Caki2 (cell line): ENCODE results near the gene SPTBN5. TPM values are rescaled to one million over a fixed set of nuclear protein-coding genes. Genes with fewer than 3 reads are reported as not detected.
A peak's percentile ranks its signal among the peaks of the same experiment; 100 is the strongest.

Experiments
- DNase-seq: peaks from one replicate; pipeline ENCODE4 v3.0.0-alpha.2; 2015; ENCODE audit warnings: low read depth
- in situ Hi-C: cut with HindIII; loops from 2 replicates; pipeline ENCODE4 v1.10.0; 2016; ENCODE audit warnings: low sequenced_read_pairs, low pct_unique_long_range_greater_than_20kb, mixed read lengths
- total RNA-seq: library from RNA; depleted of rRNA; stranded (reverse); fragments of >200 nt; shearing (Covaris generic); gene quantifications from 2 replicates; pipeline ENCODE4 v1.2.3, GENCODE V29; 2014; ENCODE audit warnings: low replicate concordance

The SPTBN5 gene
- total RNA-seq, 1 experiment from 2014 or later = not detected

DNA sequence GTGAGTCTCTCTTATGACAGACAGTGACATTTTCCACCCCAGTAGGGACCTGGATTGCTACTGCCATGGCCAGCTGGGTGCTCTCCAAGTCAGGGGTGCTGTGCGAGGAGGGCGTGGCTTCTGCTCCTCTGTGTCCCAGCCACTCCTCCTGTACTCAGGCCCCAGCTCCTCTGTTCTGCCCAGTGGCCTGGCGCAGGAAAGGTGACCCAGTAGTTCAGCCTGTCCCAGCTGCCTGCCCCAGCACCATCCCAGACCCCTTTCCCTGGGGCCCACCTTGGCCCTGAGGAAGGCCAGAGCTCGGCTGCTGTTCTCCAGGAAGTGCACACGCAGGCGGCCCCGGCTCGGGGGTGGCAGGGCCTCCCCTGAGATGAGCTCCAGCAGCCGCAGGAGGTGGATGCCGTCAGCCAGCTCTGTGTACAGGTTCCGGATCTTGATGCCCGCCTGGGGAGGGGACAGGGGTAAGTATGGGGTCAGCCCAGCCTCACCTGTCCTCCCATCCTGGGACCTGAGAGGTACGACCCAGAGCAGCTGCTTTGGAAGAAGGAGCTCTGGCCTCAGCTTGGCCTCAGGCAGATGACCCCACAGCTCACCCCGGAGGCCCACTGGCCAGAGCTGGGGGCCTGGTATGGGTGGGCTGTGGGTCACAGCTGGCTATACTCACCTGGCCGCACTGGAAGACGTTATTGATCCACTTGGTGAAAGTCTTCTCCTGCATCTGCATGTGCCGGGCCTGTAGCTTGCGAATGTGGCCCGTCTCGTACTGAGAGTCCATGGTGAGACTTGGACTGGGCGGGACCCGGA, 1.0 kb downstream of the SPTBN5 start:
- in situ Hi-C loops = no loop called here
- DNase-seq = peak; percentile 7

DNA sequence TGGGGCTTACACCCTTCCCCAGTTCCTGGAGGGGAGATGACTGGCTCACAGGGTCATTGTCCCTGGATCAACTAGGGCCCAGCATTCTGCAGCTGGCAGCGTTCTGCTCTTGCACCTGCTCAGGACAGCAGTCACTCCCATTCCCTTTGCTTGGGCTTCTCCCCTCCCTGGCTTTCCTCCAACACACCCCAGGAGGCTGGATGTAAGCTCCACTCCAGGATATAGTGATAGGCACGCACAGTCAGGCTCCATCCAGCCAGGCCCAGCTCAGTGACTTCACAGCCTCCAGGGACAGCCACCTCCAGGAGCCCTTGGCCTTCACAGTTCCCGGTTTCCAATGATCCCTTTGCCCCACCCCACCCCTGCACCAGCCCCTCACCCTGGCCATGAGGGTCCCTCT, 1.9 kb downstream of the SPTBN5 start:
- in situ Hi-C loops = no loop called here
- no peak for DNase-seq

DNA sequence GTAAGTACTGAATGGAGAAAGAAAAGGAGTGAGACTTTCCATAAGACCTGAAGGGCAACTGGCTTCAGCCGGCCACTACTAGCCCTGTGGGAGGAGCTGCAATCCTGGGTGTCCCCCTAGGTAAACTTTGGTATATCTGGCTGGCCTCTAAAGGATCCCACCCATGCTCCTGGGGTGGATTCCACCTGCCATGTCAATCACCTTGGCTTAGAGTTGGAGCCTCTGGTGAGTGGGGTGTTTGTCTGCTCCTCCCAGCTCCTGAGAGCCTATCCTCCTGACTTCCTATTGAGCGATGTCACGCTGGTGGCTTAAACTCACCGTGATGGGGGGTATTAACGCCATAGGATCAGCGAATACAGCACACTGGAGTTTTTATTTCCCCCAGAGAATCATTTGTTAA, 2.6 kb downstream of the SPTBN5 start:
- DNase-seq = no peak
- in situ Hi-C loops = no loop called here

DNA sequence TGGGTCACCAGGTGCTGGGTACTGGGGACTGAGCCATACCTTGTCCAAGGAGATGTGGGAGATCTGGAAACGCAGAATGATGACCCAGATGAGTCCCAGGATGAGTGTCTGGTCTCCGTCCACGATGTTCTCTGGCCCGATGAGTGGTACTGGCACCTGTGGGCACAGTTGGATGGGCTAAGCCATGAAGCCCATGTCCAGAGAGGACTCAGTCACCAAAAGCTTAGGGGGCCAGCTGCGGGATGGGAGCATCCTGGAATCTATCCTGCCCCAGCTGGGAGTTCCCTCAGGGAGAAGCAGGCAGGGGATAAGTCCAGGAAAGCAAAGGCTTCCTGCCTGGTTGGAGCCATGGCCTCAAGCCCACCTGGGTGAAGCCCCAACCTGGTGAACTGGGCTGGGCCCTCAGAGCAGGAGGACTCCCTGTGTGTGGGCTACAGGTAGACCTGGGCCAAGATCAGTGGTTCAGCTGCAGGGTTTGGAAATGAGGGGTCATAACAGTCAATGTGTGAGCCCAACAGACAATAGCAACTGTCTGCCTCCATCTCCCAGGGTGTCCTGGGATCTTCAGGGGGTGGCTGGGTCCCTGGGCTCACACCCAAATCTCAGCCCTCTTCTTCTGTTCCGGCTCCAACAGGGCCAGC, 3.7 kb downstream of the SPTBN5 start:
- DNase-seq = no peak
- in situ Hi-C loops = no loop called here

DNA sequence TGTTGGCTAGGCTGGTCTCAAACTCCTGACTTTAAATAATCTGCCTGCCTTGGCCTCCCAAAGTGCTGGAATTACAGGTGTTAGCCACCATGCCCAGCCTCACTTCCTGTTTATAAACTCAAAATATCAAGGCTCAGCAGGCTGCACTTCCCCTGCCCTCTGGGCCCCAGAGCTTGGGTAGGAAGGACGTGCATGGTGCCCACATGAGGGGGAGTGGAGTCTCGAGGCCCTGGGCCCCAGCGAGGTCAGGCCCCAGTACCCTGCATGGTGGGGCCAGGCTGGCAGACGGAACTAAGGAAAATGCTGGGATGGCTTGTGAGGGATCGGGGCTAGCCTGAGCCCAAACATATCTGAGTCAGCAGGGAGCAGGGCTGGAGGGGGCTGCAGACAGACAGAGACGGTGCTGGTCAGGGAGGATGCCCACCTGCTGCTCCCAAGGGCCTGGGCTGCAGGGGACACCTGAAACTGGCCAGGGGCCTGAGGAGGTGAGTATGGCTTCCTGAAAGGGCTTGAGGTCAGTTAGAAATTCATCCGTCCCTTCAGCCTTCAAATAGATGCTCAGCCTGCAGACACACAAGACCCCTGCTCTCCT, 5.1 kb downstream of the SPTBN5 start:
- DNase-seq = no peak
- in situ Hi-C loops = no loop called here

DNA sequence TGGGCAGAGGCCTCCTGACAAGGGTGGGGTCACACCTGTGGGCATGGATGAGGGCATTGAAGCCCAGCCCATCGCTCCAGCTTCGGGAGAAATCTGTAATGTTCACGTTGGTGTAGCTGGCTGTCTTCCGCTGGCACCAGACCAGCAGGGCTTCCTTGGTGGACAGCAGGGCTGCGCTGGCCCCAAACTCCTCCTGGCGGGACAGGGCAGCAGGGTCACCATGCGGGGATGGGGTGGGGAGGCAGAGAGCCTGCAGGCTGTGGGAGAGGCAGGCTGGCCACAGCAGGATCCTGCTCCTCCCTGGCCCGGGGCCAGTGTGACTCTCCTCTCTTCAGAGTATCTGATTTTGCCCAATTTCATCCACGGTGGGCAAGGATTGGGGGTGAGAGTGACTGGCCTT, 6.0 kb downstream of the SPTBN5 start:
- in situ Hi-C loops = no loop called here
- DNase-seq = no peak

DNA sequence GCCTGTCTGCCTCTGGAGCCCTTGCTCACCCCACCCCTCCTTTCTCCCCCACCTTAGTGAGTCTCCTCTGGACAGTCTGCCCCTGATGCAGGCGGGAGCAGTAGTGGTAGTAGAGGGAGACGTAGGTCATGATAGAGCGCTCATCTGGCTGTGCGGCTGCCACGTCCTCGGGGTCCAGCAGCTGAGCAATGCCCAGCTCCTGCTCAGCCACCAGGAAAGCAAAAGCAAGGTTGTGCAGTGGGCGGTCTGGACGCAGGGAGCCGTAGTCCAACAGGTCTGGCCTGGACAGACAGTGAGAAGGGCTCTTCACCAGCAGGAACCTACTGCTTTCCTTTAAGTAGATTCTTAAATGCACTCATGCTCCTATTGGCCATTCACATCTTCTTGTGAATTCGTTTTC, 6.7 kb downstream of the SPTBN5 start:
- in situ Hi-C loops = no loop called here
- DNase-seq = no peak

DNA sequence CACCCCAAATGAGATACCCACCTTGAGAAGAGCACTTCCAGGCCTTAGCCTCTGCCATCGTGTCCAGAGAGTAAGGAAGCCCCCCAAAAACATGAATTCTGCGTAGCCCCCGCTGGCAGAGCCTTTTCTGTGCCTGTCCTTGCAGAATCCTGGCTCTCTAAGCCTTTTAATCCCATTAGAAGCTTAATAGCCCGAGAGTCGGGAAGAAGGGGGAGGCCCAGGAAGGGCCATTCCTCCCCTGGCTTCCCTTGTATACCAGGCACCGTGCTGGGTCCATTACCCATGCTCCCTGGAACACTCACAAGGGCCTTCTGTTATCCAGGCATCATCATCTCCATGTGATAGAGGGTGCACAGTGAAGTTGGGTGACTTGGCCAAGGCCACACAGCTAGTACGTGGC, 7.1 kb downstream of the SPTBN5 start:
- in situ Hi-C loops = no loop called here
- DNase-seq = no peak

DNA sequence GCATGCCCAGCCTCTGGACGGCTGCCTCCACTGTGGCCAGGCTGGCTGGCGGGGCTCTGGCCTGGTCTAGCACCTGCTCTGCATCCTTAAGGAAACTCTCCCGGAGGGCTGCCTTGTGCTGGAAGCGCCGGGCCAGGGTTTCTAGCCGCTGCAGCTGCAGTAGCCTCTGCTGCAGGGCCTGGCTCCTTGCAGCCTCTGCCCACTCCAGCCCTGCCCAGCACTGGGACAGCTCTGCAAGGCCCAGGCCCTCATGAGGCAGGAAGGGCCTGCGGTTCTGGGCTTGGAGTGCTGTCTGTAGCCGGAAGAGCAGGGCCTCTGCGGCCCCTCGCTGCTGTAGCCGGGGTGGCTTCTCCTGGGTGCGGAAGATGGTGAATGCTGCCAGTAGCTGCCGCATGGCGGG, 8.0 kb downstream of the SPTBN5 start:
- in situ Hi-C loops = no loop called here
- no peak for DNase-seq

DNA sequence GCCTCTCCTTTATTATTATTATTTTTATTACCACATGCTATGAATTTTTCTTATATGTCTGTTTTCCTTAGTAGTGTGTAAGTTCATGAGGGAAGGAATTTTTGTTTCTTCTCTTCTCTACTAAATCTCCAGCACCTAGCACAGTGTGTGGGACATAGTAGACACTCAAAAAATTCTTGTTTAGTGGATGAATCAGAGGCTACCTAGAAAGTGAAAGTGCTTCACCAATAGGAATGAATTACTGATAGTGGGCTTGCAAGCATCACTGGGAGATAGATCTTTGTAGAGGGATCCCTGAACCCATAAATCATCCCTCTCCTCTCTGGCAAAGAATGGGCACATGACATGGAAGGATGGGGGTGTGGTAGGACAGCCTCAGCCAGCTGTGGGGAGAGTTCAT, 8.5 kb downstream of the SPTBN5 start:
- in situ Hi-C loops = no loop called here
- no peak for DNase-seq

DNA sequence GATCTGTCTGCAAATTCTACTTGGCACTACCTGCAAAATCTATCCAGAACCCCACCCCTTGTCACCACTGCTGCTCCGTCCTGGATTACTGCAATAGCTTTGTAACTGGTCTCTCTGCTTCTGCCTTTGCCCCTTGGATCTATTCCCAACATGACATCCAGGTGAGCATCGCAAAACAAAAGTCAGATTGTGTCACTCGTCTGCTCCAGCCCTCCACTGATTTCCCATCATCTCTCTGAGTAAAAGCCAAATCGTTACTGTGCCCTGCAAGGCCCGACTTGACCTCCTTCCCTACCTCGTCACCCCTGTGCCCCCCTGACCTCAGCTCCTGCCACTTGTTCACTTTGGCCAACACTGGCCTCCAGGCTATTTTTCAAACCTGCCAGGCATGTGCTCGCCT, 9.4 kb downstream of the SPTBN5 start:
- in situ Hi-C loops = no loop called here
- no peak for DNase-seq

DNA sequence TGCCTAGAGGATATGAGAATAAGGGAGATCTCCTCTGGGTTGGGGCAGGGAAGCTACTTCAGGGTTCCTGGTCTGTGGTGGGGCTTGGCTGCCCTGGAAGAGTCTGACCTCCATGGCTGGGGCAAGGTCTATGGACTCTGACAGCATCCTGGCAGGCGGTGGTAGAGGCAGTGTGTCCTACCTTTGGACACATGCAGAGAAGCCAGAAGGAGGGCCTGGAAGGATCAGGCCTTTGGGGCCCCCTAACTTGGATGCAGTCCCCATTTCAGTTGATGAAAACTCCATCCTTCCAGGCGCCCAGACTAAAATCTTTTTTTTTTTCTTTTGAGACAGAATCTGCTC, 10.4 kb downstream of the SPTBN5 start:
- no peak for DNase-seq
- in situ Hi-C loops = no loop called here

DNA sequence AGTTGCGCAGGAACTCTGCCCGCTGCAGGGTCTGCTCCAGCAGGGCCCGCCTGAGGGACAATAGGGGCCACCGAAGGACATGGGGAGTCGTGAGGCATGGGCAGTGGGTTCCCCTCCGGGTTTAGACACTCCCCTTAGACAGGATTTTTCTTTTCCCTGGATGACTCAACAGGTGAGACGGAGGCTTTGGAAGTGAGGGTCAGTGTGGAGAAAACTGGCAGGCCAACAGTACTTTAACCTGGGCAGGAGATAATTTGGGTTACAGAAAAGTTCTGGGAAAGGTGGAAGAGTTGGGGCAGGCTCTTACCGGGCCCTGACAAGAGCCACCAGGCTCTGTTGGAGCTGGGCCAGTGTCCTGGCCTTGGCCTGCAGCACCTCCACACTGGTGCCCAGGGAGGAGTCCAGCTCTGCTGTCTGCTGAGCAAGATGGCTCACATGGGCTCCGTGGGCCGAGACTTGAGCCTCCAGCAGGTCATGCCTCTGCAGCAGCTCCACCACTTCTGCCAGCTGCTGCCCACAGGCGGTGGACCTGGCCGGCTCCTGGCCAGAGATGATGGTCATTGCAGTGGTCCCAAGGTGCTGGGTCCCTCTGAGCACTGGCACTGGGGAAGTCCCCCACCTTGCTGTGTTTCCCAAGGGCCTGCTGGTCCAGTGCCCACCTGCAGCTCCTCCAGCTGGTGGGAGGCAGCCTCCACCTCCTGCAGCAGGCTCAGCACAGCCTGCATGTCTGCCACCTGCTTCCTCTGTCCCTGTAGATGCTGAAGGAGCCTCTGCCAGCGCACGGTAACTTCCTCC, 11.0 kb downstream of the SPTBN5 start:
- no peak for DNase-seq

DNA sequence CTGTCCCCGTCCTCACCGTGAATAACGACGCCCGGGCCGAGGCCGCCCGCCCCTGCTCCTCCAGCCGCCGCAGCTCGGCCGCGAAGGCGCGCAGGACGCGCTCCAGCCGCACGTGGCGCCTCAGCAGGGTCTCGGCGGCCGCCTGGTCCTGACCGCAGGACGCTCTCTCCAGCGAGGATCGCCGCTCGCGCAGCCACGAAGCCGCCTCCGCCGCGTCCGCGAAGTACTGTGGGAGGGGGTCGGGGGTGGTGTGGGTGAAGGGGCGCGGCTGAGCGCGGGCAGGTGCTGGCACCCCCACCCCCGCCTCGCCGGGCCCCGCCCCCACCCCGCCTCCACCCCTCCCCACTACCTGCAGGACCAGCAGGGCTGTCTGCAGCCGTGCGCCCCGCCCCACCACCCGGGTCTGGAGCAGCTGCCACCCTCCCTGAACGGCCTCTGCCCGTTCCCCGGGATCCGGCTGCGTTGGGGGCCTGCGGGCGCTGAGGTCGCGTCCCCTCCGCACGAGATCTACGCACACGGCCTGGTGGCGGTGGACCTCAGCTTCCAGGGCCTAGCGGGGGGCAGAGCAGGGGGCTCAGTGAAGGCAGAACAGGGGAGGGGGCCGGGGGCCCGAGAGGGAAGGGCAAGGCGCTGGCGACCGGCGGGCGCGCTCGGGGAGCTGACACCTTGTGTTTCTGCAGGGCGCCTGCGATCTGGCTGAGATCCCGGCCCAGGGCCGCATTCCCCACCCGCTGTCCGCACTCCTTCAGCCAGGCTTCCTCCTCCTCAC, 11.7 kb downstream of the SPTBN5 start:
- DNase-seq = no peak
- in situ Hi-C loops = no loop called here

More for the DNA sequence above, 11.0 kb downstream of the SPTBN5 start:
- in situ Hi-C loops = no loop called here

DNA sequence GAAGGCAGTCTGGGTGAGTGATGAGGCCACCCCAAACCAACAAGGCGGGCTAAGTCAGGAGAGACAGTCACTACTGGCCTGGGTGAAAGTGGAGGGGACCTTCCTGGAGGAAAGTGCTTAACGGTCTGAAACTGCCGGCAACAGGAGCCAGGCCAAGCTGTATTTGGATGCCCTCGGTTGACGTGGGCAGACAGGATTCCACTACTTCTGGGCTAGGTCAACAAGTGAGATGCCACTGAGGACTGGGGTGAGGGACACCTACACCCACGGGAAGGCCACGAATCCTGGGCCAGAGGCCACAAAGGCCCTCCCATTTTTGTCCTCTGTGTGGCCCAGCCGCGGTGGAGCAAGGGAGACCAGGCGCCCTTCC, 12.3 kb downstream of the SPTBN5 start:
- in situ Hi-C loops = no loop called here
- no peak for DNase-seq

DNA sequence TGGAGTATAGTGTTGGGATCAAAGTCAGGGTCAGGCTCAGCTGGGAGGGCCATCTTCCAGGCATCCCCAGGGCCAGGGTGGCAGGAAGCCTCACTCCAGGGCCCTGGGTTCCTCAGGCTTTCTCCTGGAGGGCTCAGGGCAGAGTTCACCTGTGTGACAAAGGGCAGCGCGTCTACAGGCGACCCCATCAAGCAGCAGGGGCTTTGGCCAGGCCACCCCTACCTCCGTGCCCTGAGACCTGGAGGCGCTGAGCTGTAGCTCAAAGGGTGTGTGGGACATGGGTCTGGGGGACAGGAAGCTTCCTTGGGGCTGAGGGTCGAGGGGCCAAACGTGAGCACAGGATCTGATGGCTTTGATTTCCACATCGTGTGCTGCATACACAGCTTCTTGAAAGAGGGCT, 12.8 kb downstream of the SPTBN5 start:
- in situ Hi-C loops = no loop called here
- no peak for DNase-seq

DNA sequence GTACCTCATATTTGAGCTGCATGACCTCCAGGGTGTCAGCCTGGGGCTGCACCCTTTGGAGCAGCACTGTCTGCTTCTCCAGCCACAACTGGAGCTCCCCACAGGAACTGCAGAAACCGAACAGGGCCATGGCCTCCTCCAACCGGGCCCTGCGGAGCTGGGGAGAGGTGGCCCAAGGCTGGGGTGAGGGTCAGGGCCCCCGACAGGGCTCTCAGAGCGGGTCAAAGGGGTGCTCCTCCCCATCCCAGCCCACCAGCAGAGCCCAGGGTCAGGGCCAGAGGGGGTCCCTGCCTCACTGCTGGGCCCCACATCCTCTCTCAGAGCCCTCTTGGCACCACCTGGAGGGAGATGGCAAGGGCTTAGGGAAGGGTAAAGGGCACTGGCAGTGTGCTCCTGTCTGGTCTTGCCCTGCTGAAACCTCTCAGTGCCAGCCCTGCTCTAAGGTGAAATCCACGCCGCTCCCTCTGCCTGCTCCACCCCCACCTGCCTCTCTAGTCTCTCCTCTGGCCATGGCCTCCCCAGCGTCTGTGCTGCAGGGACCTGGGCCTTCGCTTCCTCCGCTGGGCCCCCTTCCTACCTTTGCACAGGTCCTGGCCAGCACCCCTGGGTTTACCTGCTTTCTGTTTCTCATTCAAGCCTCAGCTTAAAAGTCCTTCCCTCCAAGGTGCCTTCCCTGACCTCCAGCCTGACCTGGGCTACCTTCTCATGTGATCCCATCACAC, 13.5 kb downstream of the SPTBN5 start:
- no peak for DNase-seq
- in situ Hi-C loops = no loop called here

DNA sequence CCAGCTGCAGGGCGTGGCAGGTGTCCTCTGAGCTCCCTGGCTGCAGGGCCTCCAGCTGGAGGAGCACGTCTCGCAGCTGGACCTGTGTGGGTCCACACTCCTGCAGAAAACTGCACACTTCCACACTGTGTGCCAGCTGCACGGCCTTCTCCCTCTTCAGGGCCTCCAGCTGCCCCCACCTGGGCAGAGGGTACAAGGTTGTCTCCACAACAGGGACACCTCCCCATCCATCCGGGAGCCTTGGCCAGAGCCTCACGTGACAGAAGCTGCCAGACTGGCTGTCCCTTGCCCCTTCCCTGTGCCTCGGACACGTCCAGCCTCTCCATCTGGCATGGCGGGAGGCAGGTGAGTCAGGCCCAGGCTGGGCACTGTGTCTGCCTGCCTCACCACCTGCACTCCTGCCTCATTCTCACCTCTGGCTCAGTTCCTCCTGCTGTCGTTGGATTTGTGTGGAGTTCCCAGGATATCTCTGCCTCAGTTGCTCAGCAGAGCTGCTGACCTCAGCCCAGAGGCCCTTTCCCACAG, 14.5 kb downstream of the SPTBN5 start:
- in situ Hi-C loops = no loop called here
- DNase-seq = no peak
